Fibroblast of the aortic adventitia (primary cell): Measurements from ENCODE around the gene ACAP3. TPM values are rescaled to one million over a fixed set of nuclear protein-coding genes. Genes with fewer than 3 reads are reported as not detected.
A peak's percentile ranks its signal among the peaks of the same experiment; 100 is the strongest.

ENCODE experiments used
- DNase-seq: peaks from one replicate; pipeline ENCODE4 v3.0.0-alpha.2; 2010; ENCODE audit warnings: low read depth
- H3K4me3 ChIP-seq: 2 replicates; pipeline ENCODE4 v1.5.1; 2011; ENCODE audit warnings: low read depth, mild to moderate bottlenecking, control low read depth, low read length, moderate library complexity
- total RNA-seq: library from RNA; depleted of rRNA; stranded (reverse); fragments of >200 nt; gene quantifications from 2 replicates; pipeline ENCODE4 v1.2.3, GENCODE V29; 2012; ENCODE audit warnings: low replicate concordance
- TF ChIP-seq, protein P1 (sequence below): IDR thresholded peaks from 2 replicates; pipeline ENCODE4 v1.5.1; 2011; ENCODE audit warnings: mild to moderate bottlenecking, low read length, control low read depth, inconsistent platforms; ENCODE audit not compliant: insufficient read depth

ACAP3 gene
- total RNA-seq, 1 donor, result 43.2 TPM

- H3K4me3 ChIP-seq, result no peak overlapping the region
- DNase-seq, result no peak
- TF ChIP-seq, protein P1, sequence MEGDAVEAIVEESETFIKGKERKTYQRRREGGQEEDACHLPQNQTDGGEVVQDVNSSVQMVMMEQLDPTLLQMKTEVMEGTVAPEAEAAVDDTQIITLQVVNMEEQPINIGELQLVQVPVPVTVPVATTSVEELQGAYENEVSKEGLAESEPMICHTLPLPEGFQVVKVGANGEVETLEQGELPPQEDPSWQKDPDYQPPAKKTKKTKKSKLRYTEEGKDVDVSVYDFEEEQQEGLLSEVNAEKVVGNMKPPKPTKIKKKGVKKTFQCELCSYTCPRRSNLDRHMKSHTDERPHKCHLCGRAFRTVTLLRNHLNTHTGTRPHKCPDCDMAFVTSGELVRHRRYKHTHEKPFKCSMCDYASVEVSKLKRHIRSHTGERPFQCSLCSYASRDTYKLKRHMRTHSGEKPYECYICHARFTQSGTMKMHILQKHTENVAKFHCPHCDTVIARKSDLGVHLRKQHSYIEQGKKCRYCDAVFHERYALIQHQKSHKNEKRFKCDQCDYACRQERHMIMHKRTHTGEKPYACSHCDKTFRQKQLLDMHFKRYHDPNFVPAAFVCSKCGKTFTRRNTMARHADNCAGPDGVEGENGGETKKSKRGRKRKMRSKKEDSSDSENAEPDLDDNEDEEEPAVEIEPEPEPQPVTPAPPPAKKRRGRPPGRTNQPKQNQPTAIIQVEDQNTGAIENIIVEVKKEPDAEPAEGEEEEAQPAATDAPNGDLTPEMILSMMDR, result no peak
Measured at GRCh38 chr1:1329304-1330210, 21.8 kb upstream of the ACAP3 start.

DNA sequence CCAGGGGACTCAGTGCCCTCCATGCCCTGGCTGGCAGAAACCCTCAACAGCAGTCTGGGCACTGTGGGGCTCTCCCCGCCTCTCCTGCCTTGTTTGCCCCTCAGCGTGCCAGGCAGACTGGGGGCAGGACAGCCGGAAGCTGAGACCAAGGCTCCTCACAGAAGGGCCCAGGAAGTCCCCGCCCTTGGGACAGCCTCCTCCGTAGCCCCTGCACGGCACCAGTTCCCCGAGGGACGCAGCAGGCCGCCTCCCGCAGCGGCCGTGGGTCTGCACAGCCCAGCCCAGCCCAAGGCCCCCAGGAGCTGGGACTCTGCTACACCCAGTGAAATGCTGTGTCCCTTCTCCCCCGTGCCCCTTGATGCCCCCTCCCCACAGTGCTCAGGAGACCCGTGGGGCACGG lies 20.5 kb upstream of the ACAP3 start:
- TF ChIP-seq, protein P1, result no peak
- no peak for DNase-seq
- H3K4me3 ChIP-seq, result no peak overlapping the region

- TF ChIP-seq, protein P1, result no peak
- H3K4me3 ChIP-seq, result no peak overlapping the region
- DNase-seq, result no peak
Measured at GRCh38 chr1:1327291-1327690, 19.6 kb upstream of the ACAP3 start.

- no peak for DNase-seq
- peak overlapping the region; percentile 84 for H3K4me3 ChIP-seq
- TF ChIP-seq, protein P1, result no peak
Measured at GRCh38 chr1:1326075-1326605, 18.4 kb upstream of the ACAP3 start.

DNA sequence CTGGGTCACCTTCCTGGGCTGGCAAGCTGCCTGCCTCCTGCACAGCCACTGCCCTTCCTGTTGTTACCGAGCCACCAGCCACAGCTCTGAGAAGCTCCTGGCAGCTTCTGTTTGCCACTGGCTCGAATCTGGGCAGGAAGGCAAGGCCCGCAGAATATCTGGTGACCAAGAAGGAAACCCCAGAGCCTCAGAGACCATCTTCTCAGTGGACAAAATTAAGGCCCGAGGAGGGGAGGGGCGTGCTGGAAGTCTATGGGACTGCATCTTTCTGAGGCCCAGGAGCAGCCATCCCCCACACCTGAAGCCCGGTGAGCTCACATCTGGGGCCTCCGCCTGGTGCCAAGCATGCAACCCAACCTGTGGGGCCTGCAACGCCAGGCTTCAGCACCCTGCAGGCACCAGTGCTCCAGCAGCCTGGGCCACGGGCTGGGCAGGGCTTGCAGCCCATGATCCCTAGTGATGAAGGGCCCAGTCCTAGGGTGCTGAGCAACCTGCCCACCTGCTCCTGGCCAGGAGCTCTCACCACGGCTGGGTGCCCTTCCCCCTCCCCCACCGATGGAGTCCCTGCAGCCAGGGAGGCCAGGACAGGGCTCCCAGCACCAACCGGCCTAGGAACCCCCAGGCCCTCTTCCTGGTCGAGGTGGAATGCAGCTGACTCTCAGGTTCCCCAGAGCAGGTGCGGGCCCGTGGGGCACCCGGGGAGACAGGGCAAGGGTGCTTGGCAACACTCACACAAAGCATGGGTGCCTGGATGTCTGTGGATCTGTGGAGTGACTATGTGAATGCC lies 17.8 kb upstream of the ACAP3 start:
- TF ChIP-seq, protein P1, result no peak
- DNase-seq, result no peak

GRCh38 chr1:1324524-1325287 lies 17.0 kb upstream of the ACAP3 start, which contains the start of the genes CPTP and INTS11:
CPTP (plus strand) TSS chr1:1324802; CDS start chr1:1326911, 2,109 bp downstream.
INTS11 (minus strand) TSS chr1:1324660; CDS start chr1:1324608, 52 bp downstream.
- H3K4me3 ChIP-seq, result peak within 1 kb of the TSS; percentile 84
- peak; percentile 88 for DNase-seq
- TF ChIP-seq, protein P1, result no peak

More for the DNA sequence above, 17.8 kb upstream of the ACAP3 start:
- H3K4me3 ChIP-seq, result peak overlapping the region; percentile 84
